ENCODE data around the gene HSDL1.
A peak's percentile ranks its signal among the peaks of the same experiment; 100 is the strongest.

The HSDL1 gene

DNA sequence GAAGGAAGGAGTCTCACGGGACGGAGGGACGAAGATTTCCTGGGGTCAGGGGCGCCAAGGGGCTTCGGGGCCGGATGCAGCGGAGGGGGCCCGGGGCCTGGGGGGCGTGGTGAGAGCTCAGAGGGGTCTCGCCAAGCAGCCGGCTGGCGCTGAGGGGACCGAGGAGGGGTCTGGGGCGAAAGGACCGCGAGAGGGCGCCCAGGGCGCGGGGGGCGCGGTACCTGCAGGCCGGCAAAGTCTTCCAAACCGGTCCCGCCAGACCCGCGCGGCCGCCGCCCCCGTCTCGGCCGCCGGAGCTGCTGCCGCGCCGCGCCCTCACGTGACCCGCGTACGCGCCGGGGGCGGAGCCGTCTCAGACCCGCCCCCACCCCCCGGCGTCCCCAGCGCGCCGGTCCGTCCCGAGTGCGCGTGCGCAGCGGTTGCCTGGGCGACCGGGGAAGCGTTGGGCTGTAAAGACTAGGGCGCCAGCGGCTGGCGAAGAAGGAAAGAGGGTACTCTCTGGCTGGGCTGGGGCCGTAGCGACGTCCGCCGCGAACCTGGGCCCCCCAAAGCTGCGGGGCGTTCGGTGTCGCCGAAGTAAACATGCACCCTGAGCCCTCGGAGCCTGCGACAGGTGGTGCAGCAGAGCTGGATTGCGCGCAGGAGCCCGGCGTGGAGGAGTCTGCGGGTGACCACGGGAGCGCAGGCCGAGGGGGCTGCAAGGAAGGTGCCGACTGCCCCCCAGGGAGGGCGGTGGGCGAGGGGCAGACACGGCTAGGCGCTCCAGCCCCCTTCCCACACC, at the start of gene HSDL1, which contains the start of gene DNAAF1:
TSS of gene HSDL1 (minus strand) at position 319 of the 781 bp plus-strand sequence. CDS start 13,856 bp downstream, outside the sequence.
TSS of gene DNAAF1 (plus strand) at position 450 of the 781 bp plus-strand sequence. CDS start at position 583, 133 bp downstream.
- DNase-seq (ENCODE audit: low spot score): peak; percentile 97

GRCh38 chr16:84194018-84194417, 49.0 kb upstream of the HSDL1 start:
- no peak for DNase-seq (ENCODE audit: low spot score)

GRCh38 chr16:84193480-84193879, 48.5 kb upstream of the HSDL1 start:
- no peak for DNase-seq (ENCODE audit: low spot score)

GRCh38 chr16:84191466-84191865, 46.5 kb upstream of the HSDL1 start:
- no peak for DNase-seq (ENCODE audit: low spot score)

DNA sequence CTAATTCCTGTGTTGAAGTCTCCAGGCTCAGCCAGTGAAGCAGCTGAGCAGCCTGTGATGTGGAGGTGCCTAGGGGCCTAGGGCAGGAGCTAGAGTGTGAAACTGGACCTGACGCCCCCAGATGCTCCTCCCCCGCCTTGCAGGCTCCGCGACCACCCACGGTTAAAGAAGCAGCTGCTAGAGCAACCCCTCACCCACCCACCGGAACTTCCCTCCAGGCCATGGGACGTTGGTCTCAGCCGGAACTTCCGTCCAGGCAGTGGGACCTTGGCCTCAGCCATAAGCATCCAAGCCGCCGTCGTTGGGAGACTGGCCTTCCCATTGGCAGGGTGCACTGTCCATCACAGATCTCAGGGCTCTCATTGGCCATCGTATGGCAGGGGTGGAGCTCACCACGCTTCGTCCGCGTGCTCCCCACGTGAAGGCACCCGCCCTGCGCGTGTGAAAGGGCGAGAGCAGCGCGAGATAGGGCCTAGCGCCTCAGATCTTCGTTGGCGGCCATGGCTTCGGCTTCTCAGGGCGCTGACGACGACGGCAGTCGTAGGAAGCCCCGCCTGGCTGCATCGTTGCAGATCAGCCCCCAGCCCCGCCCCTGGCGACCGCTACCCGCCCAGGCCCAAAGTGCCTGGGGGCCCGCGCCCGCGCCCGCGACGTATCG, 45.9 kb upstream of the HSDL1 start, which contains the start of gene ADAD2:
TSS of gene ADAD2 (plus strand) at position 427 of the 658 bp plus-strand sequence. CDS start at position 501, 74 bp downstream.
- peak; percentile 81 for DNase-seq (ENCODE audit: low spot score)

GRCh38 chr16:84186685-84187437, 41.9 kb upstream of the HSDL1 start, which contains the start of gene TAF1C:
Gene TAF1C (minus strand): TSS chr16:84187057. CDS start chr16:84184988, 2,069 bp downstream.
- peak; percentile 99 for DNase-seq (ENCODE audit: low spot score)

- DNase-seq (ENCODE audit: low spot score): no peak
Measured at GRCh38 chr16:84184775-84185174, 39.8 kb upstream of the HSDL1 start.

DNA sequence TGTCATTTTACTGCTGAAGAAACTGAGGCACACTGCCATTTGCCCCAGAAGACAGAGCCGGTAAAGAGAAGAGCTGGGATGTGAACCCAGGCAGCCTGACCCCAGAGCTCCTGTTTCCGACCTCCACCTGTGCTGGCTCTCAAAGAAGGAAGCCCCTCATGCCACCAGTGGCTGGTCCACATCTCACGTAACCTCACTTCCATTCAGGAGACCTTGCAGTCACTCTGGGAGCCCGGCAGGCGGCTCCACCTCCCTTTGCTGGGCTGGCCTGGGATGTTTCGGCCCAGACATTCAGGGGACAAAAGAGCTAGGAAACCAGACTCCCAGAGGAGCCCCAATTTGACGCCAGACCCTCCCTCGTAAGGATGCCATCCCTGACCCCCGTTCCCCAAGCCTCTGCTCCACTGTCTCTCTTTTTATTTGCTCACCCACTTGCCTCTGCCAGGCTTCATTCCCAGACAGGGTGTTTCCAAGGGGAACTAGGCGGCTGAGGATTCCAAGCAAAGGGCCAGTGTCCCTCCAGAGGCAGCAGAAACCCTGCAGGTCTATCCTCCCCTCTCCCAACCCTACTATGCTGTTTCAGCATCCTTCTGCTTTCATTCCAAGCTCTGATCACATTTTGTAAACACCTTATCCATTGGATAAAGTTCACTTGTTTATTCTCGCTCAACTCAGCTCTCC, 39.1 kb upstream of the HSDL1 start:
- no peak for DNase-seq (ENCODE audit: low spot score)

DNA sequence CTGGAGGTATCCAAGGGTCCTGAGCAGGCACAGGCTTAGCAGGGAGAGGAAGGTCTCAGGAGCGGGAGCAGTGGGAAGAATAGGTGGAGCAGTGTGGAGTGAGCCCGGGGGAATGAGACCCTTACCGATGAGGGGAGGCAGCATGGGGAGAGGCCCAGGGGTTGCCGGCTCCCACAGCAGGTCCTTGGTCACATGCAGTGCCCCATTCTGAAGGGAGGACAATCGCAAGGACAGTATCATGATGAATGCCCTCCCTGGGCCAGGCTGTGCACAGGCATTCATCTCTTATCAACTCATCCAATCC, 38.5 kb upstream of the HSDL1 start:
- DNase-seq (ENCODE audit: low spot score): no peak

- no peak for DNase-seq (ENCODE audit: low spot score)
Measured at GRCh38 chr16:84182680-84183571, 37.9 kb upstream of the HSDL1 start.

DNA sequence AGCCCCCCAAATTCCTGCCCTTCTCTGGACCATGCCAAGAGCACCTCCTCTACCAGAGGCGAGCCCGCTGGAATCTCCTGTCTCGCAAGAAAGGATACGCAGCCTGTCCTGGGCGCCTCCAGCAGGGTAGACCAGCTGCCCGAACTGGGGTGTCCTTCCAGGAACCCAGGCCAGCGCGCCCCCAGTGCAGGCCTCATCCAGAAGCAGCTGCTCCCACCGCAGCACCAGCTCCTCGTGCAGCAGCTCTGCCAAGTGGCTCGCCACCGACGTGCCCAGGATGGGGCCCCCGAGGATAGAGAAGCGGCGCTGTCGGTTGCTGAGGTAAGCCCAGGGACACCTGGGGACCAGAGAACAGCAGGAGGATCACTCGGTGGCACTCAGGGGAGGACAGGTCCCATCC, 37.1 kb upstream of the HSDL1 start:
- DNase-seq (ENCODE audit: low spot score): no peak

DNA sequence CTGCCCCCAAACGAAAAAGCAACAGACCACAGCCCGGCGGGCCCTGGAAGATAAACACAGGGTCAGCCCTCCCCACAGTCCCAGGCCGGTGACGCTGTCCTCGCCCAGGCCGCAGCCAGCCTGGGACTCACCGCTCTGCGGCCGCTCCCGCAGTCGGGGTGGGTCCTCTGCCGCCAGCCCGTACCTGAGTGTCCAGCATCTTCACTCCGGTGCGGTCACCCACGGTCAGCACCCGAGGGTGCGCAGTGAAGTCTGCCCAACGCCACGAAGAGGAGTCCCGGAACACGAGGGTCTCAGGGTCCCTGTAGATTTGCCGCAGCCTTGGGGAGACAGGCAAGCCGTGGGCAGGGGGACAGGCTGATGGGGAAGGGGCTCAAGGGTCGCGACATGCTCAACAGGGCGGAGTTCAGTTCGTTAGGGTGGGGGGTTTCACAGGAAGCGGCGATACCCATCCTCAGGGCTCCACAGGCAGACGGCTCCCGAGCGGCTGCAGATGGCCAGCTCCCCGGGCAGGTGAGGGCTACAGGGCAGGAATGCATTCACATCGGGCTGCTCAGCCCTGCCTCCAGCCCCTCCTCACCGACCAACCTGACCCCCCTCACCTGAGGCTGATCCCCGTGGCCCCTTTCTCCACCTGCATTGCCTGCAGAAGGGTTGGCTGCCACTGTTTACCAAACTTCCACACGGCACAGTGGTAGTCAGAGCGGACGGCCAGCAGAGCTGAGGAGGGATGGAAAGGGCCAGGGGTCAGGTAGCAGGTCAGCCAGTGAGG, 36.4 kb upstream of the HSDL1 start:
- DNase-seq (ENCODE audit: low spot score): no peak

- no peak for DNase-seq (ENCODE audit: low spot score)
Measured at GRCh38 chr16:84180519-84181140, 35.7 kb upstream of the HSDL1 start.

- DNase-seq (ENCODE audit: low spot score): no peak
Measured at GRCh38 chr16:84179612-84180320, 34.8 kb upstream of the HSDL1 start.

GRCh38 chr16:84178892-84179611, 34.1 kb upstream of the HSDL1 start:
- no peak for DNase-seq (ENCODE audit: low spot score)

- DNase-seq (ENCODE audit: low spot score): no peak
Measured at GRCh38 chr16:84178146-84178765, 33.3 kb upstream of the HSDL1 start.

- no peak for DNase-seq (ENCODE audit: low spot score)
Measured at GRCh38 chr16:84177741-84178073, 32.7 kb upstream of the HSDL1 start.

Measured in iPS-NIHi11 (cell line).